CMK (cell line): ENCODE measurements around the gene LIPC.
A peak's percentile ranks its signal among the peaks of the same experiment; 100 is the strongest.

Source experiments
- DNase-seq: peaks from one replicate; pipeline ENCODE4 v3.0.0-alpha.2; 2010; ENCODE audit warnings: low read depth

Gene LIPC

GRCh38 chr15:58475573-58476524 lies 44.1 kb downstream of the LIPC start:
- no peak for DNase-seq

GRCh38 chr15:58476525-58477162 lies 44.9 kb downstream of the LIPC start:
- no peak for DNase-seq

GRCh38 chr15:58477170-58477569 lies 45.4 kb downstream of the LIPC start:
- DNase-seq: no peak

GRCh38 chr15:58478035-58478434 lies 46.2 kb downstream of the LIPC start:
- DNase-seq: no peak

- no peak for DNase-seq
Observed at GRCh38 chr15:58478579-58478978, 46.8 kb downstream of the LIPC start.

GRCh38 chr15:58479941-58480340 lies 48.1 kb downstream of the LIPC start:
- DNase-seq: no peak

- no peak for DNase-seq
Observed at GRCh38 chr15:58483376-58483775, 51.6 kb downstream of the LIPC start.

GRCh38 chr15:58484791-58485600 lies 53.2 kb downstream of the LIPC start:
- DNase-seq: peak; percentile 54

- no peak for DNase-seq
Observed at GRCh38 chr15:58486062-58486461, 54.3 kb downstream of the LIPC start.

GRCh38 chr15:58486564-58486963 lies 54.8 kb downstream of the LIPC start:
- DNase-seq: no peak

- no peak for DNase-seq
Observed at GRCh38 chr15:58487041-58487723, 55.4 kb downstream of the LIPC start.

GRCh38 chr15:58487724-58488120 lies 55.9 kb downstream of the LIPC start:
- DNase-seq: no peak

GRCh38 chr15:58489289-58490085 lies 57.7 kb downstream of the LIPC start:
- no peak for DNase-seq

- DNase-seq: no peak
Observed at GRCh38 chr15:58490086-58490887, 58.5 kb downstream of the LIPC start.

- DNase-seq: no peak
Observed at GRCh38 chr15:58490888-58491473, 59.2 kb downstream of the LIPC start.

GRCh38 chr15:58491499-58492202 lies 59.9 kb downstream of the LIPC start:
- DNase-seq: no peak

GRCh38 chr15:58492661-58493397 lies 61.0 kb downstream of the LIPC start:
- DNase-seq: peak; percentile 80

- no peak for DNase-seq
Observed at GRCh38 chr15:58494567-58494966, 62.8 kb downstream of the LIPC start.
